ENCODE results near the gene ZNF462. TPM values are rescaled to one million over a fixed set of nuclear protein-coding genes. Genes with fewer than 3 reads are reported as not detected.

Gene ZNF462
- total and polyA plus RNA-seq, 2 of the 13 experiments (the other 11 are each of a cell fraction or from before 2014, with no cell fraction given) = not detected

- no peak for ATAC-seq
- H3K4me2 ChIP-seq (ENCODE audit: low read depth, low read length) = no peak overlapping the region
- intact Hi-C loops (cut with micrococcal nuclease; ENCODE audit: unreplicated experiment) (no loop called here), in situ Hi-C loops (cut with HindIII; ENCODE audit: extremely low pct_ligation_motif_present, low pct_unique_long_range_greater_than_20kb) (no loop called here)
- 0% methylated on average over 2 of the region's 3 CpGs for WGBS (ENCODE audit: low lambda C conversion rate)
- no peaks in the 10 kb centered on the region for H3K79me2 ChIP-seq (ENCODE audit: insufficient read depth, low read length)
- no peaks in the 10 kb centered on the region for H4K20me1 ChIP-seq (ENCODE audit: insufficient read depth, low read length)
- no peaks in the 10 kb centered on the region for H3K4me1 ChIP-seq (ENCODE audit: insufficient read depth, low read length)
- no peak overlapping the region for H3K27ac ChIP-seq (ENCODE audit: extremely low read length, insufficient read depth, low read length)
- no peak overlapping the region for H2AFZ ChIP-seq (ENCODE audit: low read length)
- no peaks in the 10 kb centered on the region for H3K9me3 ChIP-seq (ENCODE audit: low read length)
- FAIRE-seq = no peak
- no peak overlapping the region for H3K9ac ChIP-seq (ENCODE audit: insufficient read depth, low read depth, low read length)
- H3K27me3 ChIP-seq (ENCODE audit: control insufficient read depth in 1 of 2, insufficient read depth in 2 of 2, low read length in 2 of 2) = no peaks in the 10 kb centered on the region
- no peak for DNase-seq (ENCODE audit: low spot score)
- H3K36me3 ChIP-seq (replicated peaks in 1 of 2; ENCODE audit: control insufficient read depth in 1 of 2, insufficient read depth in 2 of 2, low read length in 2 of 2) = no peaks in the 10 kb centered on the region
- no TSS peak for BruUV-seq (replicated peaks)
- ChIA-PET POLR2A (no interaction called here), CTCF (ENCODE audit: low intra/inter-chr PET ratio, low total read pairs) (no interaction called here)
- TF ChIP-seq ATF4 (CRISPR knock-in tag; IDR thresholded peaks at IDR 0.05) (no peak), ZNF512B (CRISPR knock-in tag; IDR thresholded peaks at IDR 0.05; ENCODE audit: borderline replicate concordance) (no peak), ZNF335 (CRISPR knock-in tag; IDR thresholded peaks at IDR 0.05) (no peak), ARNT2 (CRISPR knock-in tag; IDR thresholded peaks at IDR 0.05; ENCODE audit: low read depth) (no peak), AGO1 (IDR thresholded peaks at IDR 0.05; ENCODE audit: low read depth, low read length, poor library complexity, severe bottlenecking) (no peak), NR3C1 (CRISPR knock-in tag; IDR thresholded peaks at IDR 0.05) (no peak), ZNF761 (CRISPR knock-in tag; conservative IDR thresholded peaks at IDR 0.05) (no peak), SYNCRIP (IDR thresholded peaks at IDR 0.05; ENCODE audit: insufficient read depth, low read depth, low read length) (no peak), ZNF557 (CRISPR knock-in tag; IDR thresholded peaks at IDR 0.05) (no peak), ZNF784 (CRISPR knock-in tag; IDR thresholded peaks at IDR 0.05; ENCODE audit: borderline replicate concordance) (no peak), YEATS2 (CRISPR knock-in tag; IDR thresholded peaks at IDR 0.05; ENCODE audit: borderline replicate concordance) (no peak), ZNF224 (CRISPR knock-in tag; IDR thresholded peaks at IDR 0.05) (no peak), ZFP37 (CRISPR knock-in tag; IDR thresholded peaks at IDR 0.05; ENCODE audit: borderline replicate concordance) (no peak), BRD4 (CRISPR knock-in tag; IDR thresholded peaks at IDR 0.05) (no peak), ZNF619 (CRISPR knock-in tag; IDR thresholded peaks at IDR 0.05) (no peak), TMF1 (CRISPR knock-in tag; IDR thresholded peaks at IDR 0.05; ENCODE audit: low read depth) (no peak)
- TF ChIP-seq, protein P1, sequence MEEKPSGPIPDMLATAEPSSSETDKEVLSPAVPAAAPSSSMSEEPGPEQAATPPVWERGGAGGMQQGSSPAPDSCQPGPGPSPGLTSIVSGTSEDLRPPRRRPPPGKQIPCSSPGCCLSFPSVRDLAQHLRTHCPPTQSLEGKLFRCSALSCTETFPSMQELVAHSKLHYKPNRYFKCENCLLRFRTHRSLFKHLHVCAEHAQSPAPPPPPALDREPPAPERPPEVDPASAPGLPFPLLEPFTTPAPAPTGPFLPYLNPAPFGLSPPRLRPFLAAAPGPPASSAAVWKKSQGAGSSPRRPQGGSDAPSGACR (CRISPR knock-in tag; IDR thresholded peaks at IDR 0.05) = no peak
- H3K4me3 ChIP-seq (replicated peaks in 1 of 3; ENCODE audit: insufficient read depth in 1 of 3, low read depth in 2 of 3, low read length in 3 of 3) = no peak overlapping the region
Observed at GRCh38 chr9:107033966-107034365, 171.0 kb downstream of the ZNF462 start.
